ENCODE data around the gene SPEG. TPM values are rescaled to one million over a fixed set of nuclear protein-coding genes. Genes with fewer than 3 reads are reported as not detected.

Gene SPEG
- total RNA-seq, 1 experiment from 2014 or later: 55.3 TPM

DNA sequence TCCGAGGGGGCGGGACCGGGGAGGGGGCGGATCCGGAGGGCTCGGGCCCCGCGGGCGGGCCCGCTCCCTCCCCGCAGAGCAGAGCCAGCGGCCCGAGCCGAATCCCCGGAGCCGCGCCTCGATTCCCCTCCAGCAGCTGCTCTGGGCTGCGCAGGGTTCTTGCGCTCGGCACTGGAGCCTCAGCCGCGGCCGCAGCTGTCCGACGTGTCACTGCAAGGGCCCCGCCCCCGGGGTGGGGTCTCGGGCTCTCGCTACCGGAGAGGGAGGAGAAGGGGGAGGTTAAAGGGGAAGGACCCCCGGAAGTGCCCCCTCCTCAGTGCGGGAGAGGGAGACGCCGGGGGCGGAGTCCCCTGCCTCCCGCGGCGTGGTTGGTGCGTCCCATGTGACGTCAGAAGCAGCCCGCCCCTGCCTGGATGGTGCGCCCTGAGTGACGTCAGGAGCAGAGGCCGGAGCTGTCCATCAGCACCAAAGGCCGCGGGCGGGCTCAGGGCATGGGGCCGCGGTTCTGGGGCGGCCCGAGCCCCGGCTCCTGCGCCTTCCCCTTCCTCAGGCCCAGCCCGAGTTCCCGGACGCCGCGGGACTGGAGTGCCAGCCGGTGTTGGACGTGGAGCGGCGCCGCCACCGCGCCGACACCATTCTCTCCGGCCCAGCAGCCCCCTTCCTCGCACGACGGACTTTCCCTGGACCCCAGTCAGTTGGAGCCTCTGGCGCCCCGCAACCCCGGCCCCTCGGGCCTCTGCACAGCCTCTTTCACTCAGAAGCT lies 109.1 kb downstream of the SPEG start, which contains the start of the genes CHPF and TMEM198 (continued):
- TF ChIP-seq ZNF138 (CRISPR knock-in tag; conservative IDR thresholded peaks at IDR 0.05) (peak; percentile 55; the same call in 1 of the 2 replicates), RELA (CRISPR knock-in tag; IDR thresholded peaks at IDR 0.05; ENCODE audit: borderline replicate concordance) (no peak), IRF1 (CRISPR knock-in tag; IDR thresholded peaks at IDR 0.05) (no peak), CREB1 (CRISPR knock-in tag; IDR thresholded peaks at IDR 0.05) (no peak), MYBL2 (CRISPR knock-in tag; IDR thresholded peaks at IDR 0.05) (peak; percentile 67; the same call in 1 of the 2 replicates), MAX (CRISPR knock-in tag; IDR thresholded peaks at IDR 0.05) (0 out of 2 replicates have a peak, but pooled peaks have one; percentile 18), NR2C2 (CRISPR knock-in tag; IDR thresholded peaks at IDR 0.05) (no peak), ZNF317 (CRISPR knock-in tag; IDR thresholded peaks at IDR 0.05; ENCODE audit: borderline replicate concordance, low read depth) (no peak), AFF4 (CRISPR knock-in tag; IDR thresholded peaks at IDR 0.05; ENCODE audit: borderline replicate concordance) (no peak), NFE2L1 (CRISPR knock-in tag; IDR thresholded peaks at IDR 0.05) (peak; percentile 79; the same call in 1 of the 2 replicates), GTF2I (CRISPR knock-in tag; conservative IDR thresholded peaks at IDR 0.05) (no peak), ZNF423 (CRISPR knock-in tag; IDR thresholded peaks at IDR 0.05) (no peak), FOXK1 (CRISPR knock-in tag; IDR thresholded peaks at IDR 0.05) (peak; percentile 93; the same call in 1 of the 2 replicates), IRF2 (CRISPR knock-in tag; IDR thresholded peaks at IDR 0.05; ENCODE audit: borderline replicate concordance, low read depth) (no peak), JUN (CRISPR knock-in tag; IDR thresholded peaks at IDR 0.05) (no peak), NFATC4 (CRISPR knock-in tag; IDR thresholded peaks at IDR 0.05) (no peak), CTCF (IDR thresholded peaks at IDR 0.05) (no peak), TCF7 (CRISPR knock-in tag; IDR thresholded peaks at IDR 0.05; ENCODE audit: low read depth) (no peak), ZNF671 (CRISPR knock-in tag; IDR thresholded peaks at IDR 0.05) (no peak), SP1 (CRISPR knock-in tag; conservative IDR thresholded peaks at IDR 0.05) (peak; percentile 96)
- TF ChIP-seq, protein P1, sequence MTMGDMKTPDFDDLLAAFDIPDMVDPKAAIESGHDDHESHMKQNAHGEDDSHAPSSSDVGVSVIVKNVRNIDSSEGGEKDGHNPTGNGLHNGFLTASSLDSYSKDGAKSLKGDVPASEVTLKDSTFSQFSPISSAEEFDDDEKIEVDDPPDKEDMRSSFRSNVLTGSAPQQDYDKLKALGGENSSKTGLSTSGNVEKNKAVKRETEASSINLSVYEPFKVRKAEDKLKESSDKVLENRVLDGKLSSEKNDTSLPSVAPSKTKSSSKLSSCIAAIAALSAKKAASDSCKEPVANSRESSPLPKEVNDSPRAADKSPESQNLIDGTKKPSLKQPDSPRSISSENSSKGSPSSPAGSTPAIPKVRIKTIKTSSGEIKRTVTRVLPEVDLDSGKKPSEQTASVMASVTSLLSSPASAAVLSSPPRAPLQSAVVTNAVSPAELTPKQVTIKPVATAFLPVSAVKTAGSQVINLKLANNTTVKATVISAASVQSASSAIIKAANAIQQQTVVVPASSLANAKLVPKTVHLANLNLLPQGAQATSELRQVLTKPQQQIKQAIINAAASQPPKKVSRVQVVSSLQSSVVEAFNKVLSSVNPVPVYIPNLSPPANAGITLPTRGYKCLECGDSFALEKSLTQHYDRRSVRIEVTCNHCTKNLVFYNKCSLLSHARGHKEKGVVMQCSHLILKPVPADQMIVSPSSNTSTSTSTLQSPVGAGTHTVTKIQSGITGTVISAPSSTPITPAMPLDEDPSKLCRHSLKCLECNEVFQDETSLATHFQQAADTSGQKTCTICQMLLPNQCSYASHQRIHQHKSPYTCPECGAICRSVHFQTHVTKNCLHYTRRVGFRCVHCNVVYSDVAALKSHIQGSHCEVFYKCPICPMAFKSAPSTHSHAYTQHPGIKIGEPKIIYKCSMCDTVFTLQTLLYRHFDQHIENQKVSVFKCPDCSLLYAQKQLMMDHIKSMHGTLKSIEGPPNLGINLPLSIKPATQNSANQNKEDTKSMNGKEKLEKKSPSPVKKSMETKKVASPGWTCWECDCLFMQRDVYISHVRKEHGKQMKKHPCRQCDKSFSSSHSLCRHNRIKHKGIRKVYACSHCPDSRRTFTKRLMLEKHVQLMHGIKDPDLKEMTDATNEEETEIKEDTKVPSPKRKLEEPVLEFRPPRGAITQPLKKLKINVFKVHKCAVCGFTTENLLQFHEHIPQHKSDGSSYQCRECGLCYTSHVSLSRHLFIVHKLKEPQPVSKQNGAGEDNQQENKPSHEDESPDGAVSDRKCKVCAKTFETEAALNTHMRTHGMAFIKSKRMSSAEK (CRISPR knock-in tag; IDR thresholded peaks at IDR 0.05; ENCODE audit: borderline replicate concordance): no peak
